ENCODE results near the gene NAPB.
"Not testable (repeated sequence)": the region's sequence is repeated elsewhere in the genome, so short reads cannot be mapped to it uniquely, and the experiment has no call there.

Gene NAPB

DNA sequence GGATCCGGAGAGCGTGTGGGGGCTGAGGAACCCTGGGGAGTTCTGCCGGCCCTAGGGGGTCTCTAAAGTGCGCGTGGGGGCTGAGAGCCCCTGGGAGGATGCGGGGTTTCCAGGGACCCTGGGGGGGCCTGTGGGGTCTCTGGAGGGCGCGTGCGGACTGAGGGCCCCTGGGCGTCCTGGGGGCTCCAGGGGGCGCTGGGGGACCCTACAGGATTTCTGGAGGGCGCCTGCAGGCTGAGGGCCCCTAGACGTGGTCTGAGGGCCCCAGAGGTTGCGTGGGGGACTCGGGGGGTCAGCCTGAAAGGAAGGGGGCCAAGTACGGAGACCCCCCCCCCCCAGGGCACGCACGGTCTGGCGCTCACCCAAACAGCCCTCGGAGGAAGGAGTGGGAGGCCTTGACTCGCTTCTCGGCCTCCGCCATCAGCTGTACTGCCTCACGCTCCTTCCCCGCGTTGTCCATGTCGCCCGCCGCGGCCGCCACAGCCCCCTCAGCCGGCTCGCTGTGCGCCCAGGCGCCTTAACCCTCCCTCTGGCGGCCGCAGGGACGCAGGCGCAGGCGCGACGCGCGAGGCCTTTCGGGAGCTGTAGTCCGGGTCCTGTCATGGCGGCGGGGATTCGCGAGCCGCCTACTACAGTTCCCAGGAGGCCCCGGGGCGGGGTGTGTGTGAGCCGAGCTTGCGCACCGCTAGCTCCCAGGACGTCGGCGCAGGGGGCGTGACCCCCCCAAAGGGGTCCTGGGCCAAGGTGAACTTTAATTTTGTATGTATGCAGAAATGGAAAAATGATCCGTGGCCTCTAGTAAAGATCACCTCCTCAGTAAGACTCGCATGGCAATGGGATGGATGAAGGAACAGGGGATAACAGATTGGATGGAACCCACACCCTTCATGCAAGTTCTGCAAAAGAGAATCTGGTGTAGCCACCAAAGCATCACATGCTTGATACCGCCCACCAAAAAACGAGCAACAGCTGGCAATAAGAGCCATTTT lies at the start of gene NAPB:
TSS of gene NAPB (minus strand) at position 546 of the 989 bp plus-strand sequence. CDS start at position 460, 86 bp downstream.
- DNase-seq (ENCODE audit: low read depth), result peak; percentile 51

DNA sequence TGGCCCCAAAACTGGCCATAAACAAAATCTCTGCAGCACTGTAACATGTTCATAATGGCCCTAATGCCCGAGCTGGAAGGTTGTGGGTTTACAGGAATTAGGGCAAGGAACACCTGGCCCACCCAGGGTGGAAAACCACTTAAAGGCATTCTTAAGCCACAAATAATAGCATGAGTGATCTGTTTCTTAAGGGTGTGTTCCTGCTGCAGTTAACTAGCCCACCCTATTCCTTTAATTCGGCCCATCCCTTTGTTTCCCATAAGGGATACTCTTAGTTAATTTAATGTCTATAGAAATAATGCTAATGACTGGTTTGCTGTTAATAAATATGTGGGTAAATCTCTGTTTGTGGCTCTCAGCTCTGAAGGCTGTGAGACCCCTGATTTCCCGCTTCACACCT lies 45.7 kb upstream of the NAPB start:
- DNase-seq (ENCODE audit: low read depth), result not testable (repeated sequence)

DNA sequence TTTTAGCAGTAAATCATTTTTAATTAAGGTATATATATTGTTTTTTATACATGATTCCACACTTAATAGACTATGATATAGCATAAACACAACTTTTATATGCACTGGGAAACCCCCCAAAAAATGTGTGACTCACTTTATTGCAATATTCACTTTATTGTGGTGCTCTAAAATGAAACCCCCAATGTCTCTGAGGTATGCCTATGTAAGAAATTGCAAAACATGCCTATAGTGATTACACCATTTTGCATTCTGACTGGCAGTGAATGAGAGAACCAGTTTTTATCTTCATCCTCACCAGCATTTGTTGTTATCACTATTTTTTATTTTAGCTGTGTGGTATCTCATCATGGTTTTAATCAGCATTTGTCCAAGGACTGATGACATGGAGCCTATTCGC lies 39.9 kb upstream of the NAPB start:
- DNase-seq (ENCODE audit: low read depth), result no peak

DNA sequence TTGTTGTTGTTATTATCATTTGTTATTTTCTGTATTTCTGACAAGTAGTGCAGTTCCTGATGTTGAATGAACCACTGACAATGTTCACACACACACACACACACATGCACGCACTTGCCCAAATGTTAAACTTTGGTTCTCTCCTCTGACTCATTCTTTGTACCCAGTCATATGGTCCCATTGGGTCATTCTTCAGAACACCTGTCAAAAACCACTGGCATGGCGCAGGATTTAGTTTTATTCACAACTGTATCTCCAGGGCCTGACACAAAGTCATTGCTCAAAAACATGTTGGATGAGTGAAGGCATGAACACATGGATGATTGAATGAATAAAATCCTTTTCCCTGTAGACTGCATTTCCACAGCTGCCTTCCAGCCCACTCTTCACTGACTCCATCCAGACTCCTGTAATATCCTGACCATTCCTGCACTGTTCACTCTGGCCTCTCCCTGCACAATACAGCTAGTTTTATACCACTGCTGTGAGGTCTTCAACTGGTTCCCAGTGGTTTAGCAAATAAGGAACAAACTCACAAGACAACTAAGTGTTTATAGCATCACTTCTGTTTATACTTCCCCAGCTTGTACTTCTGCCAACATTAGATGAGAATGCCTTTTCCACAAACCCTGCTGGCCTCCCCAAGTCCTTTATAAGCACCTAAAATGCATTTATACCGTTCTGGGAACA lies 38.3 kb upstream of the NAPB start:
- DNase-seq (ENCODE audit: low read depth), result no peak

DNA sequence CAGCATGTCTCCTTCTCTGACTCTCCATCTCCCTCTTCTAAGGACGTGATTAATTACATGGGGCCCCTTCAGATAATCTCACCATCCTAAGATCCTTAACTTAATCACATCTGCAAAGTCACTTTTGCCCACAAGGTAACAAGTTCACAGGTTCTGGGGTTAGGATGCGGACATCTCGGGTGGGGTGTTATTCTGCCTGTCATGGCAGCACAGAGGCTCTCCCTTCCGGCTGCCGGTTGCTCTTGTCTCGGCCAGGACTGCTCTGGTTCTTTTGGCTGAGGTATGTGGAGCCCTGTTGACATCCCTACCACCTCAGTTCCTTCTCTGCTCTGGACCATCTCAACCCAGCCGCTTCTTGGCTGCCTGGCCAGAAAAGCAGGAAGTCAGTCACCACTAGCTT lies 35.6 kb upstream of the NAPB start:
- no peak for DNase-seq (ENCODE audit: low read depth)

GRCh38 chr20:23456409-23456808 lies 35.1 kb upstream of the NAPB start:
- DNase-seq (ENCODE audit: low read depth), result no peak

GRCh38 chr20:23455639-23456038 lies 34.4 kb upstream of the NAPB start:
- no peak for DNase-seq (ENCODE audit: low read depth)

DNA sequence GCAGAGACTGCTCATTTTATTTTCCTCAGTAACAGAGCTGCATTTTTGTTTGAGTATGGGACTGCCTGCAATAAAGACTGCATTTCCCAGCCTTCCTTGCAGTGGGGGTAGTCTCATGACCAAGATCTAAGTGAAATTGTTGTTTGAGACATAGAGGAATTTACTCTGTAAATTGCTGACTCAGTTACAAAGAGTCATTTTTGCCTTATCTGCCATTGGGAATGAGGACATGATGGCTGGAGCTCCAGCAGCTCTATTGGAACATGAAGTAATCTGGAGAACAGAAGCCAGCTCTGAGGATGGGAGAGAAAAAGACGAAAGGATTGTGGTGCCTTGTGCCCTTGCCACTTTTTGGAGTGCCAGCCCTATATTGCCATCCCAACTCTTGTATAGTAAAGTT lies 33.5 kb upstream of the NAPB start:
- DNase-seq (ENCODE audit: low read depth), result no peak

DNA sequence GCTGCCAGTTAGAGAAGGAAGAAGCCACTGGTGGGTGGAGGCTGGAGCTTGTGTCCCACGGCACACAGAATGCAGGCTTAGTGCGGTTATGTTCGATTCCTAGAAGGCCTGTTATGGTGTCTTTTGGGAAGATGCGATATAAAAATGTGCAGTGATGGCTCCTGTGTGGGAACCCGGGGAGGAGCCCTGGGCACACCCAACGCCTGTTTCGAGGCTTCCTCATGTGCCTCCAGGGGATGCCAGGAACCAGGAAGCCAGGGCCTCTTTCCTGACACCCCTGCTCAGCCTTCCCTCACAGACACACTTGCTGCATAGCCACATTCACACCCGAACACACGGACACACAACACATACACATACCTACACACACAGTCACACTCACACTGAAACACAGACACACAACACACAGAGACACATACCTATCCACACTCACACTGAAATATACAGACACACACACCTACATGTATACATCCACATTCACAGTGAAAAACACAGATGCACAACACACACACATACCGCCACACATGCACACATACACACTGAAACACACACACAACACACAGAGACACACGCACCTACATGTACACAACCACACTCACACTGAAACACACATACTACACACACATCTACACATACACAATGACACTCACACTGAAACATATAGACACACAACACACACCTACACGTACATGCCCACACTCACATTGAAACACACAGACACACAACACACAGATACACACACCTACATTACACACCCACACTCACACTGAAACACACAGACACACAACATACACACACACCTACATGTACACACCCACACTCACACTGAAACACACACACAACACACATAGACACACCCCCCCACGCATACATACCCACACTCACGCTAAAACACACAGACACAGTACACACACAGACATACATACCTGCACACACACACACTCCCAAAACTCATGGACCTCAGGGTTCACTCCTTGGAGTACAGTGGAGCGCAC lies 32.6 kb upstream of the NAPB start:
- no peak for DNase-seq (ENCODE audit: low read depth)

GRCh38 chr20:23452776-23453175 lies 31.5 kb upstream of the NAPB start, which contains the start of gene CST11:
CST11 (minus strand) TSS chr20:23452876; CDS start chr20:23452811, 65 bp downstream.
- DNase-seq (ENCODE audit: low read depth), result no peak

DNA sequence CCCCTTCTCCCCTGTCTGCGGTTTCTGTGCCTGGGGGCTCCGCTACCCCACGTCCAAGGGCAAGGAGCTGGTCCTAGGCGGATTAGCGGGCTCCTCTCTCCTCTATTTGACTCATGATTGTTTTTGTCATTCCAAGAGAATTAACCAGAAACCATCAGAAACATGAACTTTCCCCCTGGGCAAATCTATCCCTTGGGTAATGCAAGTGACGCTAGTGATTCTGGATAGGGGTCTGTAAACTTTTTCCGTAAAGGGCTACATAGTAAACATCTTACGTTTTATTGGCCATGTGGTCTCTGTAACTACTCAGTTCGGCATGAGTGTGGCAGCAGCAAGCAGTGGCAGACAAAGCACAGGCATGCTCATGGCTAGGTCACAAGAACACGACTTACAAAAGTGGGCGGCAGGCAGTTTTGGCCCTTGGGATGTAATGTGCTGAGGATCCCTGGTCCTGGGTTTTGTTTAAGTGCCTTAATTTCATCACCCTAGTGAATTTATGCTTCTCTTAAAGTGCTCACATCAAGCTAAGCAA lies 30.7 kb upstream of the NAPB start:
- no peak for DNase-seq (ENCODE audit: low read depth)

- DNase-seq (ENCODE audit: low read depth), result no peak
Observed at GRCh38 chr20:23450877-23451276, 29.6 kb upstream of the NAPB start.

DNA sequence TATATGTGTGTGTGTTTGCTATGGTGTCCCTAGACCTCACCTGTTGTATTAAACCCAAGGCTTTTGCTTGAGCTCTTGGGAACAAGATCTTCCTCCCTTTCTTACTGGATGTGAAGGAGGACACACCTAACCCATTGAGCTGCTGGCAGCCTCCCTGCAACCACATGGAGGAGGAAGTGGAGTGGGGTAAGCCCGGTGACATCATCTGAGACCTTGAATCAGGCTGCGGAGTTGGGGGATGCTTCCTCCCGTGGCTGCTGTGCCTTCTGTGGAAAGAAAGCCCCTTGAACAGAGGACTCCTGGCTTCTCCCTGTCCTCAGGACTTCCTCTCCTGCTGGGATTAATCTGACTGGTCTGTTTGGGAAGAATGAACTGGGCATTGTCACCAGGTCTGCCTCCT lies 28.1 kb upstream of the NAPB start:
- DNase-seq (ENCODE audit: low read depth), result no peak

- no peak for DNase-seq (ENCODE audit: low read depth)
Observed at GRCh38 chr20:23448167-23448566, 26.9 kb upstream of the NAPB start.

DNA sequence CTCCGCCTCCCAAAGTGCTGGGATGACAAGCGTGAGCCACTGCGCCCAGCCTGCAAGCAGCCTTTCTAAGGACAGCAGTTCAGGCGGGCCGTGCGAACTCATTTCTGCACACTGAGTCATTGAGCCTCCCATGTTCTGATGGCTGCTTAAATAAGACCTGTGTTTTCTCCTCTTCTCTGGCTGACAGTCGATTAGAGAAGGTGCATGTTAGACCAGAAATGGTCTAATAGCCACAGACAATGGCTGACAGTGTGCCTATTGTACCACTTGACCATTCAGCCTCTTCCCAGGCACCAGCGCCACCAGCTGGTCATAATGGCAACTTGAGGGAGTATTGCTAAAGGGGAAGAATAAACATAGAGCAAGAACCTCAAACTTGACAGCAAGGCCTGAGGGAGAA lies 25.2 kb upstream of the NAPB start:
- no peak for DNase-seq (ENCODE audit: low read depth)

DNA sequence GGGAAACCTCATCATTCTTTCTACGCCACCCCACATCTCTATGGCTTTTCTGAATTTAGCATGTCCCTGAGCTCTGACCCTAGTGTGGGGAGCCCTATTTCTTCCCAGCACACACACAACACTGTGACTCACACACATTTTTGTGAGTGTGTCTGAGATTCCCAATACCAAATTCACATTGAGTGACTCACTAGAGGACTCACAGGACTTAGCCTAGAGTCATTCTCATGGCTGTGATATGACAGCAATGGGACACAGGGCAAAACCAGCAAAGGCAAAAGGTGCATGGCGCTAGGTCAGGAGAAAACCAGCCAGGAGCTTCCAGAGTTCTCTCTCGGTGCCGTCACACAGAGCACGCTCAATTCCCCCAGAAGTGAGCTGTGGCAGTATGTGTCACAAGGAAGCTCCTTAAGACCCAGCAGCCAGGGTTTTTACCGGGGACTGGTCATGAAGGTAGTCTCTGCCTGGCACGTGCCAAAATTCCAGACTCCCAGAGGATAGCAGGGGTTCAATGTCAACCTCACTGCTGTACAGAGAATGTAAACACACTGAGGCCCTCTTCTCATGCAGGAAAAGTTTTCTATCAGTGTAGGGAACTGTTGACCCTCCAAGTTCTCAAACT lies 24.4 kb upstream of the NAPB start:
- DNase-seq (ENCODE audit: low read depth), result peak; percentile 61

GRCh38 chr20:23444859-23445258 lies 23.6 kb upstream of the NAPB start:
- DNase-seq (ENCODE audit: low read depth), result no peak

DNA sequence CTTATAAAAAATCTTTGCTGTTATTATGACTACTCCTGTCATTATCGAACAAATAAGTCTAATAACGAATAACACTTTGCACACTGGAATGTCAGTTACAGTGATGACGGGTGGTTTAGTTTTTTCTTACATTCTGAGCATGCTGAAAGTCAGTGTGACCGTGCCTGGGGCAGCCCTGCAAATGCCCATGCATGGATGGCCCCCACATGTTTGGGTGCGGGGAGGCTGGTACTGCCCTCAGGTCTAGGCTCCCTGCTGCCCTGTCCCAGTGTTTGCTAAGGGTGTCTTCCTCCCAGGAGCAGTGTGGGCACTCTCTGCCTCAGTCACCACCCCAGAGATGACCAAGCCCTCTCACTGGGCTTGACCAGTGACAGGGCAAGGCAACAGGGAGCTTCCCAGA lies 21.1 kb upstream of the NAPB start:
- DNase-seq (ENCODE audit: low read depth), result no peak

DNA sequence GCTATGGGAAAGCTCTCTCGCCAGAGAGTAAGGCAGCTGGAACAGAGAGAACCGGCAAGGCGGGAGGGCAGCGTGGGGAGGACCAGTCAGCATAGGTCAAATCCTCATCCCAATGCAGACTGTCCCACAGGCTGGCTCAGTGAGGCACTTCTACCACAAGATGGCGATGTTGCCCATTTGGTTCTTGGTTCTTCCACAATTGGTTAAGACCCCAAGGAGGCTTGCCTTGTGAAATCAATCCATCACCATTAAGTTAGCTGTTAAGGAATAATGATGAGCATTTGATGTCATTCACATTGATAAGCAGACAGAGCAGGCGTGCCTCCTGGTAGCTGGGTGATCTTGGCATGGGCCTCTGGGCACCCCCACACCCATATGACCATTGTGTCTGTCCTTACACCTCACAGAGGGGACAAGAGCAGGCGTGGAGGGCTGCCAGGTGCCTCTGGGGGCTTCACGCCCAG lies 20.6 kb upstream of the NAPB start:
- DNase-seq (ENCODE audit: low read depth), result no peak

- no peak for DNase-seq (ENCODE audit: low read depth)
Observed at GRCh38 chr20:23440004-23440403, 18.7 kb upstream of the NAPB start.

- no peak for DNase-seq (ENCODE audit: low read depth)
Observed at GRCh38 chr20:23438661-23439060, 17.4 kb upstream of the NAPB start.
